ENCODE data around the gene LDLR.

DNA sequence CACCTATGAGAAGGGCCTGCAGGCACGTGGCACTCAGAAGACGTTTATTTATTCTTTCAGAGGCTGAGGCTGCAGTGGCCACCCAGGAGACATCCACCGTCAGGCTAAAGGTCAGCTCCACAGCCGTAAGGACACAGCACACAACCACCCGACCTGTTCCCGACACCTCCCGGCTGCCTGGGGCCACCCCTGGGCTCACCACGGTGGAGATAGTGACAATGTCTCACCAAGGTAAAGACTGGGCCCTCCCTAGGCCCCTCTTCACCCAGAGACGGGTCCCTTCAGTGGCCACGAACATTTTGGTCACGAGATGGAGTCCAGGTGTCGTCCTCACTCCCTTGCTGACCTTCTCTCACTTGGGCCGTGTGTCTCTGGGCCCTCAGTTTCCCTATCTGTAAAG, 33.9 kb downstream of the LDLR start:
- TF ChIP-seq, protein P1, sequence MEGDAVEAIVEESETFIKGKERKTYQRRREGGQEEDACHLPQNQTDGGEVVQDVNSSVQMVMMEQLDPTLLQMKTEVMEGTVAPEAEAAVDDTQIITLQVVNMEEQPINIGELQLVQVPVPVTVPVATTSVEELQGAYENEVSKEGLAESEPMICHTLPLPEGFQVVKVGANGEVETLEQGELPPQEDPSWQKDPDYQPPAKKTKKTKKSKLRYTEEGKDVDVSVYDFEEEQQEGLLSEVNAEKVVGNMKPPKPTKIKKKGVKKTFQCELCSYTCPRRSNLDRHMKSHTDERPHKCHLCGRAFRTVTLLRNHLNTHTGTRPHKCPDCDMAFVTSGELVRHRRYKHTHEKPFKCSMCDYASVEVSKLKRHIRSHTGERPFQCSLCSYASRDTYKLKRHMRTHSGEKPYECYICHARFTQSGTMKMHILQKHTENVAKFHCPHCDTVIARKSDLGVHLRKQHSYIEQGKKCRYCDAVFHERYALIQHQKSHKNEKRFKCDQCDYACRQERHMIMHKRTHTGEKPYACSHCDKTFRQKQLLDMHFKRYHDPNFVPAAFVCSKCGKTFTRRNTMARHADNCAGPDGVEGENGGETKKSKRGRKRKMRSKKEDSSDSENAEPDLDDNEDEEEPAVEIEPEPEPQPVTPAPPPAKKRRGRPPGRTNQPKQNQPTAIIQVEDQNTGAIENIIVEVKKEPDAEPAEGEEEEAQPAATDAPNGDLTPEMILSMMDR (IDR thresholded peaks at IDR 0.05 in 4 of 5, conservative IDR thresholded peaks at IDR 0.05 in 1 of 5) = no peak
- no peak for TF ChIP-seq POLR2A (IDR thresholded peaks at IDR 0.05)

All from gastrocnemius medialis (tissue), 4 donors.